Measurements from ENCODE around the gene ZNF200. TPM values are rescaled to one million over a fixed set of nuclear protein-coding genes. Genes with fewer than 3 reads are reported as not detected.

Gene ZNF200, protein sequence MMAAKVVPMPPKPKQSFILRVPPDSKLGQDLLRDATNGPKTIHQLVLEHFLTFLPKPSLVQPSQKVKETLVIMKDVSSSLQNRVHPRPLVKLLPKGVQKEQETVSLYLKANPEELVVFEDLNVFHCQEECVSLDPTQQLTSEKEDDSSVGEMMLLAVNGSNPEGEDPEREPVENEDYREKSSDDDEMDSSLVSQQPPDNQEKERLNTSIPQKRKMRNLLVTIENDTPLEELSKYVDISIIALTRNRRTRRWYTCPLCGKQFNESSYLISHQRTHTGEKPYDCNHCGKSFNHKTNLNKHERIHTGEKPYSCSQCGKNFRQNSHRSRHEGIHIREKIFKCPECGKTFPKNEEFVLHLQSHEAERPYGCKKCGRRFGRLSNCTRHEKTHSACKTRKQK
- polyA plus RNA-seq (2012; rRNA removed): 2.8 and 3.5 TPM in 2 replicates
- polyA plus RNA-seq (2012; cell fraction: cytosol; rRNA removed): 3.0 and 3.3 TPM in 2 replicates
- polyA plus RNA-seq (2012; cell fraction: nucleus; rRNA removed): 6.8 and 7.9 TPM in 2 replicates

- Histone ChIP-seq H3K79me2 (ENCODE audit: insufficient read depth) (peaks cover 26% of the 10 kb centered on the region), H3K4me3 (ENCODE audit: low read depth in 2 of 2, low read length in 1 of 2) (peak within 1 kb of the TSS; percentile 96 to 99), H3K36me3 (replicated peaks in 1 of 2; ENCODE audit: control insufficient read depth in 1 of 2, insufficient read depth in 2 of 2, low read length in 1 of 2) (peaks cover 33 to 34% of the 10 kb centered on the region in 2 experiments), H3K9me2 (no peaks in the 10 kb centered on the region), H3K27me3 (ENCODE audit: insufficient read depth) (no peaks in the 10 kb centered on the region; the same call in 1 of the 2 replicates), H2AFZ (ENCODE audit: low read depth) (peak within 1 kb of the TSS; percentile 98), H3K4me1 (ENCODE audit: control insufficient read depth in 1 of 2, insufficient read depth in 2 of 2, low read depth in 1 of 2, low read length in 1 of 2) (peaks cover 10 to 11% of the 10 kb centered on the region in 2 experiments; a peak in 1 of 4 replicates), H3F3A (replicated peaks; ENCODE audit: insufficient read depth) (peaks cover 11% of the 10 kb centered on the region), H3K27ac (ENCODE audit: low read depth in 2 of 2, low read length in 1 of 2) (peak within 1 kb of the TSS; percentile 96 to 99), H3K4me2 (peak within 1 kb of the TSS; percentile 99), H4K20me1 (ENCODE audit: insufficient read depth) (no peaks in the 10 kb centered on the region), H3K9ac (peak within 1 kb of the TSS; percentile 90), H3K9me3 (no peaks in the 10 kb centered on the region)
- CTCF ChIA-PET: interaction anchor here (0.6 kb wide), 1 partner anchor 21 kb away, joined by 3 read pairs; the partner anchor contains the start of gene MEFV
- DNase-seq: peak; percentile 95
- TF ChIP-seq, protein P1, sequence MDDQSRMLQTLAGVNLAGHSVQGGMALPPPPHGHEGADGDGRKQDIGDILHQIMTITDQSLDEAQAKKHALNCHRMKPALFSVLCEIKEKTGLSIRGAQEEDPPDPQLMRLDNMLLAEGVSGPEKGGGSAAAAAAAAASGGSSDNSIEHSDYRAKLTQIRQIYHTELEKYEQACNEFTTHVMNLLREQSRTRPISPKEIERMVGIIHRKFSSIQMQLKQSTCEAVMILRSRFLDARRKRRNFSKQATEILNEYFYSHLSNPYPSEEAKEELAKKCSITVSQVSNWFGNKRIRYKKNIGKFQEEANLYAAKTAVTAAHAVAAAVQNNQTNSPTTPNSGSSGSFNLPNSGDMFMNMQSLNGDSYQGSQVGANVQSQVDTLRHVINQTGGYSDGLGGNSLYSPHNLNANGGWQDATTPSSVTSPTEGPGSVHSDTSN (IDR thresholded peaks at IDR 0.05): peak; percentile 99
- TF ChIP-seq RAD21 (IDR thresholded peaks at IDR 0.05; ENCODE audit: low read length) (no peak), POLR2AphosphoS5 (IDR thresholded peaks at IDR 0.05; ENCODE audit: low read depth, low read length) (peak; percentile 88; the same call in 1 of the 2 replicates), RXRA (IDR thresholded peaks at IDR 0.05; ENCODE audit: borderline replicate concordance, low read depth) (no peak), RCOR1 (IDR thresholded peaks at IDR 0.05; ENCODE audit: low read length) (no peak), MEF2A (IDR thresholded peaks at IDR 0.05; ENCODE audit: borderline replicate concordance, low read depth) (no peak), CHD2 (IDR thresholded peaks at IDR 0.05; ENCODE audit: low read length, partially characterized antibody) (peak; percentile 74), NFIC (IDR thresholded peaks at IDR 0.05; ENCODE audit: borderline replicate concordance) (peak; percentile 90), MXI1 (IDR thresholded peaks at IDR 0.05; ENCODE audit: low read depth, low read length) (no peak; the same call in 1 of the 2 replicates), TAF1 (IDR thresholded peaks at IDR 0.05; ENCODE audit: borderline replicate concordance, low read depth, low read length) (peak; percentile 75), FOSL2 (IDR thresholded peaks at IDR 0.05; ENCODE audit: borderline replicate concordance, low read depth) (no peak), CTCF (IDR thresholded peaks at IDR 0.05) (no peak), TEAD4 (IDR thresholded peaks at IDR 0.05; ENCODE audit: borderline replicate concordance, insufficient read depth) (no peak), GABPA (IDR thresholded peaks at IDR 0.05; ENCODE audit: low read depth) (peak; percentile 93), IRF3 (IDR thresholded peaks at IDR 0.05; ENCODE audit: low read depth, low read length) (no peak), TCF12 (IDR thresholded peaks at IDR 0.05) (peak; percentile 26; the same call in 1 of the 2 replicates), GATA2 (CRISPR knock-in tag; IDR thresholded peaks at IDR 0.05) (no peak), NRF1 (IDR thresholded peaks at IDR 0.05; ENCODE audit: low read depth, low read length) (no peak), FOXM1 (IDR thresholded peaks at IDR 0.05; ENCODE audit: low read depth) (no peak), ELF1 (IDR thresholded peaks at IDR 0.05) (peak; percentile 71)
- TF ChIP-seq, protein P2, sequence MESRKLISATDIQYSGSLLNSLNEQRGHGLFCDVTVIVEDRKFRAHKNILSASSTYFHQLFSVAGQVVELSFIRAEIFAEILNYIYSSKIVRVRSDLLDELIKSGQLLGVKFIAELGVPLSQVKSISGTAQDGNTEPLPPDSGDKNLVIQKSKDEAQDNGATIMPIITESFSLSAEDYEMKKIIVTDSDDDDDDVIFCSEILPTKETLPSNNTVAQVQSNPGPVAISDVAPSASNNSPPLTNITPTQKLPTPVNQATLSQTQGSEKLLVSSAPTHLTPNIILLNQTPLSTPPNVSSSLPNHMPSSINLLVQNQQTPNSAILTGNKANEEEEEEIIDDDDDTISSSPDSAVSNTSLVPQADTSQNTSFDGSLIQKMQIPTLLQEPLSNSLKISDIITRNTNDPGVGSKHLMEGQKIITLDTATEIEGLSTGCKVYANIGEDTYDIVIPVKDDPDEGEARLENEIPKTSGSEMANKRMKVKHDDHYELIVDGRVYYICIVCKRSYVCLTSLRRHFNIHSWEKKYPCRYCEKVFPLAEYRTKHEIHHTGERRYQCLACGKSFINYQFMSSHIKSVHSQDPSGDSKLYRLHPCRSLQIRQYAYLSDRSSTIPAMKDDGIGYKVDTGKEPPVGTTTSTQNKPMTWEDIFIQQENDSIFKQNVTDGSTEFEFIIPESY (IDR thresholded peaks at IDR 0.05; ENCODE audit: borderline replicate concordance, low read depth): no peak
- TF ChIP-seq, protein P3, sequence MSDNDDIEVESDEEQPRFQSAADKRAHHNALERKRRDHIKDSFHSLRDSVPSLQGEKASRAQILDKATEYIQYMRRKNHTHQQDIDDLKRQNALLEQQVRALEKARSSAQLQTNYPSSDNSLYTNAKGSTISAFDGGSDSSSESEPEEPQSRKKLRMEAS (IDR thresholded peaks at IDR 0.05; ENCODE audit: low read depth): peak; percentile 75; the same call in 1 of the 2 replicates
- TF ChIP-seq, protein P4, sequence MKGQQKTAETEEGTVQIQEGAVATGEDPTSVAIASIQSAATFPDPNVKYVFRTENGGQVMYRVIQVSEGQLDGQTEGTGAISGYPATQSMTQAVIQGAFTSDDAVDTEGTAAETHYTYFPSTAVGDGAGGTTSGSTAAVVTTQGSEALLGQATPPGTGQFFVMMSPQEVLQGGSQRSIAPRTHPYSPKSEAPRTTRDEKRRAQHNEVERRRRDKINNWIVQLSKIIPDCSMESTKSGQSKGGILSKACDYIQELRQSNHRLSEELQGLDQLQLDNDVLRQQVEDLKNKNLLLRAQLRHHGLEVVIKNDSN (IDR thresholded peaks at IDR 0.05; ENCODE audit: borderline replicate concordance, low read depth): no peak
- POLR2A ChIA-PET: interaction anchor here (0.8 kb wide), 1 partner anchor 46 kb away, joined by 5 read pairs; no protein-coding TSS in a partner anchor
- under 1% methylated on average over 29 of the region's 59 CpGs for WGBS (ENCODE audit: low lambda C conversion rate)
Observed at GRCh38 chr16:3234857-3235561, at the start of gene ZNF200. TSS of gene ZNF200 (minus strand) at chr16:3235158. CDS start at chr16:3233755, 1,403 bp downstream.
